HG03520 (cell line): ENCODE results near the gene PFKM.

Experiments used
- ATAC-seq: cut with Tn5 transposase; IDR thresholded peaks from one replicate; pipeline ENCODE4 v1.9.1; 2021; ENCODE audit warnings: mild to moderate bottlenecking, moderate library complexity; ENCODE audit not compliant: unreplicated experiment

The PFKM gene

GRCh38 chr12:48119078-48119833 lies at the start of gene PFKM:
Gene PFKM (plus strand): TSS chr12:48119364. CDS start chr12:48122775, 3,411 bp downstream.
- ATAC-seq = peak; percentile 95

GRCh38 chr12:48070033-48070432 lies 49.1 kb upstream of the PFKM start:
- ATAC-seq = no peak

- ATAC-seq = no peak
Measured at GRCh38 chr12:48070731-48071130, 48.4 kb upstream of the PFKM start.

- ATAC-seq = no peak
Measured at GRCh38 chr12:48071808-48072207, 47.4 kb upstream of the PFKM start.

- no peak for ATAC-seq
Measured at GRCh38 chr12:48072266-48072665, 46.9 kb upstream of the PFKM start.

- ATAC-seq = no peak
Measured at GRCh38 chr12:48074266-48074665, 44.9 kb upstream of the PFKM start.

GRCh38 chr12:48075832-48076231 lies 43.3 kb upstream of the PFKM start:
- ATAC-seq = no peak

- ATAC-seq = no peak
Measured at GRCh38 chr12:48077111-48077510, 42.1 kb upstream of the PFKM start.

GRCh38 chr12:48078901-48079300 lies 40.3 kb upstream of the PFKM start:
- no peak for ATAC-seq

- ATAC-seq = no peak
Measured at GRCh38 chr12:48080285-48080684, 38.9 kb upstream of the PFKM start.

GRCh38 chr12:48080821-48081220 lies 38.3 kb upstream of the PFKM start:
- no peak for ATAC-seq

- ATAC-seq = no peak
Measured at GRCh38 chr12:48084066-48084465, 35.1 kb upstream of the PFKM start.

GRCh38 chr12:48084841-48085460 lies 34.2 kb upstream of the PFKM start:
- no peak for ATAC-seq

GRCh38 chr12:48086327-48086726 lies 32.8 kb upstream of the PFKM start:
- no peak for ATAC-seq

- ATAC-seq = no peak
Measured at GRCh38 chr12:48092611-48093010, 26.6 kb upstream of the PFKM start.

GRCh38 chr12:48104531-48104930 lies 14.6 kb upstream of the PFKM start:
- no peak for ATAC-seq

GRCh38 chr12:48105321-48105866 lies 13.8 kb upstream of the PFKM start:
- peak; percentile 21 for ATAC-seq

GRCh38 chr12:48105867-48106680 lies 13.1 kb upstream of the PFKM start, which contains the start of gene SENP1:
Gene SENP1 (minus strand): TSS chr12:48106079. CDS start chr12:48101472, 4,607 bp downstream.
- ATAC-seq = peak; percentile 62

GRCh38 chr12:48106681-48107613 lies 12.2 kb upstream of the PFKM start:
- ATAC-seq = no peak

- no peak for ATAC-seq
Measured at GRCh38 chr12:48109424-48109823, 9.7 kb upstream of the PFKM start.
